HG03060 (cell line): ENCODE results near the gene MTSS2.
"Not testable (repeated sequence)": the region's sequence is repeated elsewhere in the genome, so short reads cannot be mapped to it uniquely, and the experiment has no call there.

ENCODE experiments used
- ATAC-seq: cut with Tn5 transposase; IDR thresholded peaks from one replicate; pipeline ENCODE4 v1.9.1; 2021; ENCODE audit warnings: low read depth, moderate number of reproducible peaks; ENCODE audit not compliant: unreplicated experiment

Gene MTSS2

DNA sequence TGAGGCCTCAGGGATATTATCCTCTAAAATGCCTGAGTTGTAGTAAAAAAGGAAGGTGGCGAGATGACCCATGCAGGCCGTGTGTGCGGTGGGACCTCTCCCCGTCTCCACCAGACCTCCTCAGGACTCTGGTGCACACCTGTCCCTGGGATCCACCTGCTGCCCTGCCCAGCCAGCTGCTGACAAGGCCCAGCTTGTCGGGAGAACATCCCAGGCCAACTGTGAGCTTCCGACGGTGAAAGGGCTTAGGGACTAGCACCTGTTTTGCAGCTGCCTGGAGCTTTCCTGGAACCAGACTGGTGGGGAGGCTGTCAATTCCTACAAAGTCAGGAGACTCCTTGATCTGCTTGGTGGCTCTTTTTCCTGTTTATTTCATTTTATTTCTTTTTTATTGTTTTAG, 27.9 kb downstream of the MTSS2 start:
- no peak for ATAC-seq

DNA sequence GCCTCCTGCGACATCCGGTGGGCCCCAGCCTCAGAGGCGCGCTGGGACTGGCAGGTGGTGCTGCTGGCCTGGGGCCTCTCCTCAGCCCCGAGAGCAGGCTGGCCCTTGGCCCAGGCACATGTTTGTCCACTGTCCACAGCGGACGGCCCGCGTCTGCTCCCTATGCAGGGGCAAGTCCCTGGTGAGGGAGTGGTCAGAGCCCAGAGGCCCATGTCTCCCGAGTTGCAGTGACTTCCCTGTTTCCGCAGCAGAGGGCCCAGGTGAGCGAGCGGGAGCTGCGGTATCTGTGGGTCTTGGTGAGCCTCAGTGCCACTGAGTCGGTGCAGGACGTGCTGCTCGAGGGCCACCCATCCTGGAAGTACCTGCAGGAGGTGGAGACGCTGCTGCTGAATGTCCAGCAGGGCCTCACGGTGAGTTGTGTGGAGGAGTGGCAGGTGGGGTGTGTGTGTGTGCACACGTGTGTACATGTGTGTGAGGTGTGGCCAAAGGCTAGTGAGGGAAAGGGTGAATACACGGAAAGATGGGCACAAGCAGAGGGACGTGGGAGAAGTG, 29.1 kb downstream of the MTSS2 start:
- no peak for ATAC-seq

- ATAC-seq: no peak
Measured at GRCh38 chr16:70656065-70656711, 29.7 kb downstream of the MTSS2 start.

- no peak for ATAC-seq
Measured at GRCh38 chr16:70653809-70654771, 31.8 kb downstream of the MTSS2 start.

DNA sequence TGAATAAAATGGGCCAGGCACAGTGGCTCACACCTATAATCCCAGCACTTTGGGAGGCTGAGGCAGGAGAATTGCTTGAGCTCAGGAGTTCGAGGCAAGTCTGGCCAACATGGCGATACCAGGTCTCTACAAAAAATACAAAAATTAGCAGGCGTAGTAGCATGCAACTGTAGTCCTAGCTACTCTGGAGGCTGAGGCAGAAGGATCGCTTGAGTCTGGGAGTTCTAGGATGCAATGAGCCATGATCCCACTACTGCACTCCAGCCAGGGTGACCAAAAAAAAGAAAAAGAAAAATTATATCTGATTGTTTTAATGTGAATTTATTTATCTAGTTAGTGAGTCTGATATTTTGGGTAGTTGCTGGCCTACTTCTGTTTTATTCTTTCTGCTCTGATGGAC, 32.4 kb downstream of the MTSS2 start:
- ATAC-seq: no peak

- no peak for ATAC-seq
Measured at GRCh38 chr16:70652322-70652721, 33.5 kb downstream of the MTSS2 start.

DNA sequence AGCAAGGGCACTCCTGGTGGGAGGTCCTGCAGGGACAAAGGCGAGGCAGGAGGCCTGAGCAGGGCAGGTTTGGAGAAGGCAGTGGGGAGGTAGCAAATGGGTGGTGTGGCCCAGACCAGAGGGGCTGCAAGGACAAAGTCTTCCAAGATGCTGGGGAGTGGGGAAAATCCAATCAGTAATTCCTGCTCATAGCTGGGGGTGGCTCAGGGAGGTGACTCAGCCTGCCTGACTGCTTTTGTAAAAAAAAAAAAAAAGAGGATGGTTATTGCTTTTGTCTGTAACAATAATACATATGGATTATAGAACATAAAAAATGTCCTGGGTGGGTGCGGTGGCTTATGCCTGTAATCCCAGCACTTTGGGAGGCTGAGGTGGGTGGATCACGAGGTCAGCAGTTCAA, 34.3 kb downstream of the MTSS2 start:
- no peak for ATAC-seq

- no peak for ATAC-seq
Measured at GRCh38 chr16:70650216-70650615, 35.6 kb downstream of the MTSS2 start.

- ATAC-seq: no peak
Measured at GRCh38 chr16:70649300-70649699, 36.6 kb downstream of the MTSS2 start.

DNA sequence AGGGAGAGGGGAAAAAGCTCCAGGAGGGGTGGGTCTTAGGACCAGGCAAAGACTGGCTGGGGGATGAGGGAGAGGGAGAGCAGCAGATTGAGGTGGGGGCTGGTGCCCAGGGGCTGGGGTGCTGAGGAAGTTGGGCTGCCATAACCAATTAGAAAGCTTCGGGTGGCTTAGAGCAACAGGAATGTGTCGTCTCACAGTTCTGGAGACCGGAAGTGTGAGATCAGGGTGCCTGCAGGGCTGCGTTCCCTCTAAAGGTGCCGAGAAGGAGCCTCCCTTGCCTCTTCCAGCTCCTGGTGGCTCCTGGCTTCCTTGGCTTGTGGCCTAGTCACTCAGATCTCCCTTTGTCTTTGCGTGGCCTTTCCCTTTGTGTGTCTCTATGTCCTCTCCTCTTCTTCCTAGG, 37.2 kb downstream of the MTSS2 start:
- ATAC-seq: no peak

- ATAC-seq: no peak
Measured at GRCh38 chr16:70647441-70648359, 38.2 kb downstream of the MTSS2 start.

DNA sequence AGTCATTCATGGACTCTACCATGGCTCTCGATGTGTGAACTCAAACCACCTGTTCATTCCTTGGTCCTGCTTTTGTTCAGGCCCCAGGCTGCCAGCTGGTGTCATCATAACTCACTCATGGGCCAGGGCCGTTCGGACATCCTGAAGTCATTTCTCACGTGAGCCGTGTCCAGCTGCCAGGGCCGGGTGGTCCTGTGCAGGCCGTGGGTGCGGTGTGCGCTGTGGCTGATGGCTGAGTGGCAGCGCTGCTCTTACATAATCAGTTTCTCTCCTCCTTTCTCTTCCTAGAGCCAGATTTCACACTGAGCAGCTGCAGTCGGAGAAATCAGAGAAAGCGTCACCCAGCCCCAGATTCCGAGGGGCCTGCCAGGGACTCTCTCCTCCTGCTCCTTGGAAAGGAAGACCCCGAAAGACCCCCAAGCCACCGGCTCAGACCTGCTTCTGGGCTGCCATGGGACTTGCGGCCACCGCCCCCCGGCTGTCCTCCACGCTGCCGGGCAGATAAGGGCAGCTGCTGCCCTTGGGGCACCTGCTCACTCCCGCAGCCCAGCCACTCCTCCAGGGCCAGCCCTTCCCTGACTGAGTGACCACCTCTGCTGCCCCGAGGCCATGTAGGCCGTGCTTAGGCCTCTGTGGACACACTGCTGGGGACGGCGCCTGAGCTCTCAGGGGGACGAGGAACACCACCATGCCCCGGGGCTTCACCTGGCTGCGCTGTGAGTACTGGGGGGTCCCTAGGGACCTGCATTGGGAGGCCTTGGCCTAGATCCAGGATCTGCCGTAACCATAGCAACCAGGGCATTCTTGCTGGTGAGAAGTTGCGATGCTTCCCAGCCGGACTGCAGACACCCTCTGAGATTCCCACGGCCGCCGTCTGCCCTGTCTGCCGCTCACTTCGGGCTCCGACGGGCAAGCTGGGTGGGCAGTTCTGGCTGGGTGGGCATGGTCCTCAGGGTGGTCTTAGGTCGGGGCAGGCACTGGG, 39.3 kb downstream of the MTSS2 start, which contains the start of gene IL34:
TSS of gene IL34 (plus strand) at position 300 of the 982 bp plus-strand sequence. CDS start at position 689, 389 bp downstream.
- no peak for ATAC-seq

DNA sequence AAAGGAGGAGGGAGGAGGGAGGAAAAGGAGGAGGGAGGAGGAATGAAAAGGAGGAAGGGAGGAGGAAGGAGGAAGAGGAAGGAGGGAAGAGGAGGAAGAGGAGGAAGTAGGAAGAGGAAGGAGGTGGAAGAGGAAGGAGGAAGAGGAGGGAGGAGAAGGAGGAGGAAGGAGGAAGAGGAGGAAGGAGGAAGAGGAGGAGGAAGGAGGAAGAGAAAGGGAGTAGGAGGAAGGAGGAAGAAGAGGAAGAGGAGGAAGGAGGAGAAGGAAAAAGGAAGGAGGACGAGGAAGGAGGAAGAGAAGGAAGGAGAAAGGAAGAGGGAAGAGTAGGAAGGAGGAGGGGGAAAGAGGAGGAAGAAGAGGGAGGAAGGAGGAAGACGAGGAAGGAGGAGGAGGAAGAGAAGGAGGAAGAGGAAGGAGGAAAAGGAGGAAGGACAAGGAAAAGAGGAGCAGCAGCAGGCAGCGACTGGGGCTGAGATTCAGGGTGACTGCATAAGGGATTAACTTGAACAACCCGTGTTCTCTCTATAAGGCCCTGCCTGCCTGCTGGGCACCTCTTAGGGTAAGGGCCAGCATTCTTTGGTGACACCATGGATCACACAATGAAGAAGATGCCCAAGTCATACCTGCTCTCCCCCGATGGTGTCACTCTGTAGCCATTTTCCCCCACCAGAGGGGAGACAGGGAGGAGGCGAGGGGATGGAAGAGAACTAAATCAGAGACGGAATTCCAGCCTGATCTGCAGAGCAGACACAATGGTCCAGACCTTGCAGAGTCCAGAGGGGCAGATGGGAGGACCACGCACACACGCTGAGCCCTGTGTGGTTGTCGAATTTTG, 40.9 kb downstream of the MTSS2 start:
- ATAC-seq: no peak

DNA sequence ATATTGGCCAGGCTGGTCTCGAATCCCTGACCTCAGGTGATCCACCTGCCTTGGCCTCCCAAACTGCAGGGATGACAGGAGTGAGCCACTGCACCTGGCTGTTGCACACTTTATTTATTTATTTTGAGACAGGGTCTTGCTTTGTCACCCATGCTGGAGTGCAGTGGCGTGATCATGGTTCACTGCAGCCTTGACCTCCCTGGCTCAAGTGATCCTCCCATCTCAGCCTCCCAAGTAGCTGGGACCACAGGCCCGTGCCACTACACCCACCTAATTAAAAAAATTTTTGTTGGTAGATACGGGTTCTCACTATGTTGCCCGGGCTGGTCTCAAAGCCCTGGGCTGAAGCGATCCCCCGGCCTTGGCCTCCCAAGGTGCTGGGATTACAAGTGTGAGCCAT, 42.6 kb downstream of the MTSS2 start:
- ATAC-seq: not testable (repeated sequence)

DNA sequence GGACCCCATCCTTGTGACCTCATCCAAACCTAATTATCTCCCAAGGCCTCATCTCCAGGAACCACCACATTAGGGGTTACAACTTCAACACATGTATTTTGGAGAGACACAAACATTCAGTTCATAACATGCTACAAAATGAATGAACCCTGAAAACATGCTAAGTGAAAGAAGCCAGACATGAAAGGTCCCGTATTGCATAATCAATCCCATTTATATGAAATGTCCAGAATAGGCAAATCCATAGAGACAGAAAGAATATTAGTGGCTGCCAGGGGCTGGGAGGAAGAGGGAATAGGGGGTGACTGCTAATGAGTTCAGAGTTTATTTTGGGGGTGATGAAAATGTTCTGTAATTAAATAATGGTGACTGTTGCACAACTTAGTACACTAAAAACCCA, 43.2 kb downstream of the MTSS2 start:
- ATAC-seq: no peak

DNA sequence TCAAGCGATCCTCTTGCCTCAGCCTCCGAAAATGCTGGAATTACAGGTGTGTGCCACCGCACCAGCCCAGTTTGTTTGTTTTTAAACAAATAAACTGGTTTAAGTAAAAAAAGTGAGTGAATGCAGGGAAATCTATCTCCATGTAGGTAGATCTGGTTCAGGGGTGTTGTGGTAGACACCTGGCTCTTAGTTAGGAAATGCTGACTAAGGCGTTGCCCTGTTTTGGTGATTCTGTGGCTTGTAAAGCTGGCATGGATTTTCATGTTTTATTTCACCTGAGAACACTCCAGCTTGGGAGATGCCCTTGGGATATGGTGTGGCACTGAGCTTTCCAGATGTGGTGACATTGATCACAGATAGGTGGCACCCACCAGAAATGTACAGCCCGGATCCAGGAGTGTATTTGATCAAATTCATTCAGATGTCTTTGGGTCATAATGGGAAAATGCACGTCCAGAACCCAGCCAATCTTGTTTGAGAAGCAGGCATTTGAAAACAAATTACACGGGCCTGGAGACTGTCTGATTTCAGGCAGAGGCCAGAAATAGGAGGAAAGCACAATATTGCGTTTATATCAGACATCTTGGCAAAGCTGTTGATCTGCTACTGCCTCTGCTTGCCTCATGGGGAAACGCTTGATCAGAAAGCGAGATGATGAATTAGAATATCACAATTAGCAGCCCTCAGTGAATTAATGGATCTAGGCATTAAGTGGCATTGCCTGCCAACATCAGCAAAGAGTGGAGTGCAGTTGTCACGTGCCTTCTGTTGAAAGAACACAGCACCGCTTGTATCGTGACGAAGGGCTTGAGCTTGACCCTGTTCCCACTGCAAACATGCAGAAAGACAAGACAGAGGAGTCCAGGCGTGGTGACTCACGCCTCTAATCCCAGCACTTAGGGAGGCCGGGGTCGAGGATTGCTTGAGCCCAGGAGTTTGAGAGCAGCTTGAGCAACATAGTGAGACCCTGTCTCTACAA, 46.8 kb downstream of the MTSS2 start:
- no peak for ATAC-seq
